KMS-11 (cell line): ENCODE measurements around the gene GPAT3.
"Not testable (repeated sequence)": the region's sequence is repeated elsewhere in the genome, so short reads cannot be mapped to it uniquely, and the experiment has no call there.

Source experiments
- H2AFZ ChIP-seq: fragments of 200-600 bp; sonication (generic); 2 replicates; pipeline ENCODE4 v1.6.1; 2016; ENCODE audit warnings: antibody characterized with exemption, mixed run types, low read depth
- H3K27ac ChIP-seq: fragments of 200-600 bp; sonication (generic); 2 replicates; pipeline ENCODE4 v1.6.1; 2016; ENCODE audit warnings: mild to moderate bottlenecking, mixed run types
- H3K27me3 ChIP-seq: fragments of 200-600 bp; sonication (generic); 2 replicates; pipeline ENCODE4 v1.6.1; 2017; ENCODE audit warnings: mild to moderate bottlenecking, low read depth, mixed run types, moderate library complexity; ENCODE audit not compliant: insufficient read depth
- H3K36me3 ChIP-seq: fragments of 200-600 bp; sonication (generic); 2 replicates; pipeline ENCODE4 v1.6.1; 2017; ENCODE audit warnings: mild to moderate bottlenecking, mixed run types; ENCODE audit not compliant: insufficient read depth
- H3K4me1 ChIP-seq: fragments of 200-600 bp; sonication (generic); 2 replicates; pipeline ENCODE4 v1.6.1; 2016; ENCODE audit warnings: mild to moderate bottlenecking, low read depth, mixed run types; ENCODE audit not compliant: poor library complexity, severe bottlenecking
- H3K4me2 ChIP-seq: fragments of 200-600 bp; sonication (generic); 2 replicates; pipeline ENCODE4 v1.7.0; 2016; ENCODE audit warnings: mild to moderate bottlenecking, mixed run types
- H3K4me3 ChIP-seq: fragments of 200-600 bp; sonication (generic); IDR thresholded peaks from 2 replicates; pipeline ENCODE4 v1.6.1; 2017; ENCODE audit warnings: low read depth, low read length, mixed read lengths; ENCODE audit not compliant: insufficient read depth
- H3K79me2 ChIP-seq: fragments of 200-600 bp; sonication (generic); 2 replicates; pipeline ENCODE4 v1.6.1; 2016; ENCODE audit warnings: low read depth, mixed run types; ENCODE audit not compliant: insufficient read depth
- H3K9ac ChIP-seq: fragments of 200-600 bp; sonication (generic); 2 replicates; pipeline ENCODE4 v1.6.1; 2016; ENCODE audit warnings: mild to moderate bottlenecking, mixed run types
- H4K20me1 ChIP-seq: fragments of 200-600 bp; sonication (generic); 2 replicates; pipeline ENCODE4 v1.6.1; 2016; ENCODE audit warnings: mild to moderate bottlenecking, mixed run types; ENCODE audit not compliant: insufficient read depth
- TF ChIP-seq, protein P1 (sequence below): fragments of 200-600 bp; sonication (generic); conservative IDR thresholded peaks from 2 replicates; pipeline ENCODE4 v1.6.1; 2017; ENCODE audit warnings: low read depth, mild to moderate bottlenecking, antibody characterized with exemption, low read length, moderate library complexity, mixed read lengths

The GPAT3 gene

DNA sequence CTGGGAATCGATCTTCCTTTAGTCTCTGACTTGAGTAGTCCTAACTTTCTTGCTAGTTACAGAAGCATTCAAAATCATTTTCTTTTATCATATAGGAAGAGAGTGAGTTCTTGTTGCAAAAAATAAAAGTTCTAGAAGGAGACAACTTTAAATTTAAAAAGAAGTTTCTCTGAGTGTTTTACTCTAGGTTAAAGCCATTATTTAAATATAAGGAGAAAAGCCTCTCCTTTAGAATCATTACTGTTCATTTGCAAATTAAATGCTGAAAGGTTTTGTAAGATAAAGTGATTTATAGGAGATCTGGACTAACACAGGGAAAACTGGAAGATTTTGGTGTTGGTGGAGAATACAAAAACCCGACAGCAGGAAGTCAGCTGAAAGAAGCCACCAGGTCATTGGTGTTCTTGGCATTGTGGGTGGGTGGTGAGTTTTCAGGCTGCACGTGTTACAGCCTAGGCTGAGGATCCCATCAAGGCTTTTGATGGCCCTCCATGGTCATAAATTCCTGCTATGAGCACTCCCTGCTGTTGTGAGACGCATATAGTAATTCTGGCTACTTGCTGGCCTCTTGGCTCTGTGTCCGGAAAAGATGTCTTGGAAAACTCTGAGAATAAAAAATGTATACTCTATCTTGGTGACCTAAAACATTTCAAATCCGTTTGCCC, 81.6 kb downstream of the GPAT3 start:
- Histone ChIP-seq H3K4me2 (no peak overlapping the region), H2AFZ (no peak overlapping the region), H3K36me3 (no peaks in the 10 kb centered on the region), H3K27ac (no peak overlapping the region), H4K20me1 (no peaks in the 10 kb centered on the region), H3K79me2 (no peaks in the 10 kb centered on the region), H3K9ac (no peak overlapping the region), H3K4me1 (no peaks in the 10 kb centered on the region), H3K4me3 (no peak overlapping the region), H3K27me3 (no peaks in the 10 kb centered on the region)
- TF ChIP-seq, protein P1, sequence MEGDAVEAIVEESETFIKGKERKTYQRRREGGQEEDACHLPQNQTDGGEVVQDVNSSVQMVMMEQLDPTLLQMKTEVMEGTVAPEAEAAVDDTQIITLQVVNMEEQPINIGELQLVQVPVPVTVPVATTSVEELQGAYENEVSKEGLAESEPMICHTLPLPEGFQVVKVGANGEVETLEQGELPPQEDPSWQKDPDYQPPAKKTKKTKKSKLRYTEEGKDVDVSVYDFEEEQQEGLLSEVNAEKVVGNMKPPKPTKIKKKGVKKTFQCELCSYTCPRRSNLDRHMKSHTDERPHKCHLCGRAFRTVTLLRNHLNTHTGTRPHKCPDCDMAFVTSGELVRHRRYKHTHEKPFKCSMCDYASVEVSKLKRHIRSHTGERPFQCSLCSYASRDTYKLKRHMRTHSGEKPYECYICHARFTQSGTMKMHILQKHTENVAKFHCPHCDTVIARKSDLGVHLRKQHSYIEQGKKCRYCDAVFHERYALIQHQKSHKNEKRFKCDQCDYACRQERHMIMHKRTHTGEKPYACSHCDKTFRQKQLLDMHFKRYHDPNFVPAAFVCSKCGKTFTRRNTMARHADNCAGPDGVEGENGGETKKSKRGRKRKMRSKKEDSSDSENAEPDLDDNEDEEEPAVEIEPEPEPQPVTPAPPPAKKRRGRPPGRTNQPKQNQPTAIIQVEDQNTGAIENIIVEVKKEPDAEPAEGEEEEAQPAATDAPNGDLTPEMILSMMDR, result no peak

DNA sequence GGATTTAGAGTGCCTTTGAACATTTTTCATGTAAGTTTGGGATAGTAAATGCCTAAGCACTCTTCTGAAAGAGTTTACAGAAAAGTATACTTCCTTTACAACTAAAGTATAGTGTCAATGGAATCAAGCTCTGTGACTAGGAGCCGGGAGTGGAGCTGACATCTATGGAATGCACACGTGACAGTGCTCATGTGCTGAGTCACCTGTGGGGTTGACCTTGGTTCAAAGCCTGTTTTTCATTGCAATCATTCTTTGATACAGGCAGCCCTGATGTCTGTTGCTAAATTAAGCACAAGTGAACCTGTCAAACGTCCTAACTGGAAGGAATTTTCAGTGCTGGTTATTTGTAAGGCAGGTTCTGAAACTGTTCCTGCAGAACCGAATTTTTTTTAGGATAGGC, 82.5 kb downstream of the GPAT3 start:
- Histone ChIP-seq H3K27ac (no peak overlapping the region), H3K4me2 (no peak overlapping the region), H3K27me3 (no peaks in the 10 kb centered on the region), H2AFZ (no peak overlapping the region), H3K36me3 (no peaks in the 10 kb centered on the region), H3K79me2 (no peaks in the 10 kb centered on the region), H3K9ac (no peak overlapping the region), H4K20me1 (no peaks in the 10 kb centered on the region), H3K4me1 (no peaks in the 10 kb centered on the region), H3K4me3 (no peak overlapping the region)
- TF ChIP-seq, protein P1, result no peak

DNA sequence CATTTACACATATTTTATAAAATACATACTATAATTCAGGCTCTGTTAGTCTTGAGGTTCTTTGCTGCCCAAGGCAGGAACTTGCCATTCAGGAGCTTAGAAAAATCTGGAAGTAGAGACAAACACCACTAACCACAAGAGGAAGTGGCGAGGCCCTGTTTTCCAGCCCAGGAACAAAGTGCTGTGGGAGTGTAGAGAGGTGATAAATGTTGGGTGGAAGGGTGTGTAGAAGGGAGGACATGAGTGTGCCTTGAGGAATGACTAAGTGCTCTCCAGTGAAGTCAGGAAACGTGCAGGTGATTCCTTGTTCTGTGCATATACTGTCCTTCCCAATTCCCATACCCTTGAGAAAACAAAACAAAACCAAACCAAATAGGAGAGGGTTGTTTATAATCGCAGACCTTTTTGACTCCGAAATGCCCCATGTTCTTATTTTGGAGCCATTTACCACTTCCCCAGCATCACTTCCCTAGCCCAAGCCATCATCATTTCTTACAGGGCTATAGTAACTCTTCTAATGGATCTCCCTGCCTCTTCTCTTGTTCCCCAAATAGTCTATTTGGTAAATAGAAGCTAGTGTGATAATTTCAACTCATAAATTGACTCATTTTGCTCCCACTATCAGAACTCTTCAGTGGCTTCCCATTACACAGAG, 83.2 kb downstream of the GPAT3 start:
- TF ChIP-seq, protein P1, result no peak
- no peak overlapping the region for H3K4me2 ChIP-seq
- no peaks in the 10 kb centered on the region for H4K20me1 ChIP-seq
- H3K79me2 ChIP-seq, result no peaks in the 10 kb centered on the region
- no peak overlapping the region for H3K27ac ChIP-seq
- H3K36me3 ChIP-seq, result no peaks in the 10 kb centered on the region
- H3K27me3 ChIP-seq, result no peaks in the 10 kb centered on the region
- no peak overlapping the region for H3K9ac ChIP-seq
- H3K4me1 ChIP-seq, result no peaks in the 10 kb centered on the region
- no peak overlapping the region for H3K4me3 ChIP-seq
- no peak overlapping the region for H2AFZ ChIP-seq

DNA sequence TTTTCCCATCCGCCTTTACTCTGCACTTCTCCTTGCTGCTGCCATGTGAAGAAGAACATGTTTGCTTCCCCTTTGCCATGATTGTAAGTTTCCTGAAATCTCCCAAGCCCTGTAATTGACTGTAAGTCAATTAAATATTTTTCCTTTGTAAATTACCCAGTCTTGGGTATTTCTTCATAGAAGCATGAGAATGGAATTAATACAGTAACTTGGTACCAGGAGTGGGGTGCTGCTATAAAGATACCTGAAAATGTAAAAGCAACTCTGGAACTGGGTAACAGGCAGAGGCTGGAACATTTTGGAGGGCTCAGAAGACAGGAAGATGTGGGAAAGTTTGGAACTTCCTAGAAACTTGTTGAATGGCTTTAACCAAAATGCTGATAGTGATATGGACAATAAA, 86.2 kb downstream of the GPAT3 start:
- not testable (repeated sequence) for H3K79me2 ChIP-seq, H3K4me2 ChIP-seq, H3K4me1 ChIP-seq, H3K9ac ChIP-seq, H4K20me1 ChIP-seq, H2AFZ ChIP-seq, H3K27me3 ChIP-seq, H3K27ac ChIP-seq, H3K4me3 ChIP-seq, H3K36me3 ChIP-seq

DNA sequence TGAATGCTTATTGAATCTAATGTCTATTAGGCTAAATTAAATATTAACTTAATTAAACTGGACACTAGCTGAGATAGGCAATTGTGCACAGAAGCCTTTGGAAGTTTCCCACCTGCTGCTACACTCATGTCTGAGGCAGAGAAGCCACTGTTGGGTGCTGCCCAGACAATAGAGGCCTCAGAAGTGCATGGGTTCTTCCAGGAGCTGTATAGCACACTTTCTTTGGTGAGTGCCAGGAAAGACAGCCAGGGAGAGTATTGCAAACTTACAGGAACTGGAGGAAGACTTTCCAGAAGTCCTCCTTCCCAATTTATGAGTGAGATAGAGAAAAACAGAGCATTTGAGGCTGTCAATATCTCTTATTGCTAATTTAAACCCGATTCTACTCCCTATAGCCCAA, 89.9 kb downstream of the GPAT3 start:
- no peak overlapping the region for H3K9ac ChIP-seq
- TF ChIP-seq, protein P1, result no peak
- H3K4me1 ChIP-seq, result peaks cover 4% of the 10 kb centered on the region
- H4K20me1 ChIP-seq, result no peaks in the 10 kb centered on the region
- H2AFZ ChIP-seq, result no peak overlapping the region
- H3K79me2 ChIP-seq, result no peaks in the 10 kb centered on the region
- no peak overlapping the region for H3K4me2 ChIP-seq
- no peaks in the 10 kb centered on the region for H3K27me3 ChIP-seq
- no peaks in the 10 kb centered on the region for H3K36me3 ChIP-seq
- H3K27ac ChIP-seq, result no peak overlapping the region
- H3K4me3 ChIP-seq, result no peak overlapping the region
